ENCODE measurements around the gene GPR108.

DNA sequence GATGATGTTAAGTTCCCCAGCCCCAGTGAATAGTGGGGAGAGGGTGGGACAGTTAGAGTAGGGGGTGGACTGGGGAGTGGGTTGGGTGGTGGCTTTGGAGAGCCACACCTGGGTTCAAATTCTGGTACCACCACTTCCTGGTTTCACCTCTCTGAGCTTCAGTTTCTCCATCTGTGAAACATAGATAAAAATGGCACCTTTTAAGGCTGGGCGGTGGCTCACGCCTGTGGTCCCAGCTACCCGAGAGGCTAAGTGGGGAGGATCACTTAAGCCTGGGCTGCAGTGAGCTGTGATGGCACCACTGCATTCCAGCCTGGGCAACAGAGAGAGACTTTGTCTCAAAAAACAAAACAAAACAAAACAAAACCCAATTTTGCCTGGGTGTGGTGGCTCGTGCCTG, 41.0 kb upstream of the GPR108 start:
- TF ChIP-seq POLR2A (IDR thresholded peaks at IDR 0.05; ENCODE audit: low read depth, low read length) (no peak), TAF1 (IDR thresholded peaks at IDR 0.05; ENCODE audit: borderline replicate concordance, low read depth, low read length) (no peak)
